HG03432 (cell line): ENCODE data around the gene SLC22A3.
"Not testable (repeated sequence)": the region's sequence is repeated elsewhere in the genome, so short reads cannot be mapped to it uniquely, and the experiment has no call there.

Source experiments
- ATAC-seq: cut with Tn5 transposase; IDR thresholded peaks from one replicate; pipeline ENCODE4 v1.9.1; 2021; ENCODE audit warnings: mild to moderate bottlenecking, moderate library complexity; ENCODE audit not compliant: unreplicated experiment

The SLC22A3 gene

GRCh38 chr6:160367798-160368547, 19.8 kb downstream of the SLC22A3 start:
- no peak for ATAC-seq

GRCh38 chr6:160368670-160369069, 20.5 kb downstream of the SLC22A3 start:
- no peak for ATAC-seq

- ATAC-seq: not testable (repeated sequence)
Measured at GRCh38 chr6:160373601-160374000, 25.4 kb downstream of the SLC22A3 start.

GRCh38 chr6:160374836-160375560, 26.8 kb downstream of the SLC22A3 start:
- no peak for ATAC-seq

- no peak for ATAC-seq
Measured at GRCh38 chr6:160375561-160375949, 27.4 kb downstream of the SLC22A3 start.

- no peak for ATAC-seq
Measured at GRCh38 chr6:160376445-160376844, 28.3 kb downstream of the SLC22A3 start.

GRCh38 chr6:160378218-160378617, 30.0 kb downstream of the SLC22A3 start:
- ATAC-seq: no peak

- ATAC-seq: no peak
Measured at GRCh38 chr6:160378882-160379281, 30.7 kb downstream of the SLC22A3 start.

- ATAC-seq: no peak
Measured at GRCh38 chr6:160379466-160379865, 31.3 kb downstream of the SLC22A3 start.

GRCh38 chr6:160382946-160383345, 34.8 kb downstream of the SLC22A3 start:
- ATAC-seq: no peak

GRCh38 chr6:160386869-160387530, 38.8 kb downstream of the SLC22A3 start:
- no peak for ATAC-seq

- no peak for ATAC-seq
Measured at GRCh38 chr6:160387916-160388643, 39.9 kb downstream of the SLC22A3 start.

- no peak for ATAC-seq
Measured at GRCh38 chr6:160388922-160389321, 40.7 kb downstream of the SLC22A3 start.

- no peak for ATAC-seq
Measured at GRCh38 chr6:160391419-160392116, 43.4 kb downstream of the SLC22A3 start.

- not testable (repeated sequence) for ATAC-seq
Measured at GRCh38 chr6:160393442-160393841, 45.3 kb downstream of the SLC22A3 start.

- no peak for ATAC-seq
Measured at GRCh38 chr6:160393891-160394653, 45.9 kb downstream of the SLC22A3 start.

GRCh38 chr6:160394654-160395035, 46.5 kb downstream of the SLC22A3 start:
- no peak for ATAC-seq

GRCh38 chr6:160395187-160395586, 47.0 kb downstream of the SLC22A3 start:
- ATAC-seq: no peak

GRCh38 chr6:160396292-160396691, 48.1 kb downstream of the SLC22A3 start:
- no peak for ATAC-seq
